GM19372 (cell line): ENCODE results near the gene GABBR2.

Experiments used
- ATAC-seq: cut with Tn5 transposase; IDR thresholded peaks from one replicate; pipeline ENCODE4 v1.9.1; 2021; ENCODE audit warnings: mild to moderate bottlenecking, low read depth, moderate library complexity; ENCODE audit not compliant: unreplicated experiment

Gene GABBR2

GRCh38 chr9:98640394-98640793 lies 68.3 kb downstream of the GABBR2 start:
- no peak for ATAC-seq

DNA sequence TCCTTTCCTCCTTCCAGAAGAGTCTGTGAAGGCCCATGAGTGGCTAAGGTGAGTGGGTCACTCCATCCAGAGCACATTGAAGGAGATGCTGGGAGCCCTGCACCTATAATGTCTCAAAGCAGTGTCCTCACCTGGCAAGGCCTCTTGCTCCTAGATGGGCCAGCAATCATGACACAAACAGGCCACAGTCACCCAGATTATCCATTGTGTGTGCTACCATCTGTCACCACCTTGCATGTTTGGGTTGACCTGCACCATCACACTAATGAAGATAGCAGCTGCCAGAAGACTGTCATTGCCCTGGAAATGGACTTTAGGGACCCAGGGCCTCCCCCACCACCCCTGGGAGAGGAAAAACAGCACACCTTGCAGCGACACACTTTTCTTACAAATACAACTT lies 69.6 kb downstream of the GABBR2 start:
- ATAC-seq = no peak

DNA sequence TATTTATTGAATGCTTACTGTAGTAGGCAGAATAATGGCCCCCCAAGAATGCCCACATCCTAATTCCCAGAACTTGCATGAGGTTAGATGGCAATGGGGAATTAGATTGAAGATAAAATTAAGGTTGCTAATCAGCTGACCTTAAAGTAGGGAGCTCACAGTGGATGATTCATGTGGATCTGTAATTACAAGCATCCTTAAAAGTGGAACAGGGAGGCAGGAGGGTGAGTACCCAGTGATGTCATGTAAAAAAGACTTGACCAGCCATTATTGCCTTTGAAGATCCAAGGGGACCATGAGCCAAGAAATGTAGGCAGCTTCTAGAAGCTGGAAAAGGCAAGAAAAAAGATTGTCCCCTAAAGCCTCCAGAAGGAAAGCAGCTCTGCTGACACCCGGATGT lies 71.4 kb downstream of the GABBR2 start:
- no peak for ATAC-seq

DNA sequence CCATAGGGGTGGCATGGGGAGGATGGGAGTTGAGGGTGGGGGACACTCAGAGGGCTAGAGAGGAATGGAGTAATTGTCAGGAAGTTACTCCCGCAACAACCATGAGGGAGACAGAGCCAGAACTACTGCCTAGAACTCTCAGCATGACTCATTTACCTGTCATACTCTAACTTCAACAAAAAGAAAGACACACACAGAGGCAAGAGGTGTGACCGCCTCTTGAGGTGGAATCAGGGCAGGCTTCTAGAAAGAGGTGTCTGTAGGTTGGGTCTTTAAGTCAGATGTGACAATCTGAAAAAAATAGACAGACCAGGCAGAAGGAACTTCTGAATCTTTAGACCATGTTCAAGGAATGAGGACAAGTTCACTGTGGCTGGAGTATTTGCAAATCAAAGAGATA lies 73.4 kb downstream of the GABBR2 start:
- ATAC-seq = no peak

DNA sequence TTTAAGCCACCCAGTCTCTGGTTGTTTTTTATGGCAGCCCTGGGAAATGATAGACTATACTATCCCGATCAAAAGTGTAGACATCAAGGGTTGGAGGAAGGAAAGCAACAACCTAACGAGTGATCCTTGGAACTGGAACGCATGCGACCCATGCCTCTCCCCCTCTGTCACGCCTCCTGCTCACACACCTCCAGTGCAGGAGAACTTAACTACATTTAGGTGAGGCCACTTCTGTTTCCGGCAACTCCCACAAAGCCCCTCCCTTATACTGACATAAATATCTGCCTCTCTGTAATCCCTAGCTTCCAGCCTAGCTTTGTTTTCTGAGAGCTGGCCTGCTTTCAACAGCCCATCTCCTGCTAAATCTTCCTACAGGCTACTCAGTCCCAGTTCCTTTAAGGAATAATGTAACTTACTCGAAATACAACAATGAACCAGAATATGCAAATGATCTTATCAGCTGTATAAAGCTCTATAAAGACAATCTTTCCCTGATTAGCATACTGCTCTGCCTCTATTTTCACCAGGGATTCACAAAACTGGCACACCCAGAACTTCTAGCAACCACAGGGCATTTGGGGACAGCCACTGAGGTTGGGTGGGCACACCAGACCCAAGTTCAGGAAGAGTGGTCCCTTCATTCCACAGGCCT lies 73.9 kb downstream of the GABBR2 start:
- ATAC-seq = no peak

DNA sequence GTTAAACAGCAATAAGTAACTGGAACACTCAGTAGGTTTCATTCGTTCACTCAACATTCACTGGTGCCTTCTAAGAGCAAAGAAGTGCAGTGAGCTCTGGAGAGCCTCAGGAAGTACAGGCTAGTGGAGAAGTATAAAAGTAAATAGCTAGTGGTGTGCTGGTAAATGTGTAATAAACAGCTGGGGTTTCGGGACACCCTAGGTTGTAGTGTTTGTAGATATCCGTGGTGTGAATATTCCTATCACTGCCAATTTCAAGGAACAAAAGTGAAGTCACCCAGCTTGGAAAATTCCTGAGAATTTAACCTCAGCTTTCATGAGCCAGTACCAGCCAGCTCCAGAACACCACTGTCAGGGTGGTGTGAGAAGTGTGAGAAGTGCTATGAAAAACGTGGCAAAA lies 75.9 kb downstream of the GABBR2 start:
- ATAC-seq = no peak

- ATAC-seq = no peak
Measured at GRCh38 chr9:98627296-98627695, 81.4 kb downstream of the GABBR2 start.

DNA sequence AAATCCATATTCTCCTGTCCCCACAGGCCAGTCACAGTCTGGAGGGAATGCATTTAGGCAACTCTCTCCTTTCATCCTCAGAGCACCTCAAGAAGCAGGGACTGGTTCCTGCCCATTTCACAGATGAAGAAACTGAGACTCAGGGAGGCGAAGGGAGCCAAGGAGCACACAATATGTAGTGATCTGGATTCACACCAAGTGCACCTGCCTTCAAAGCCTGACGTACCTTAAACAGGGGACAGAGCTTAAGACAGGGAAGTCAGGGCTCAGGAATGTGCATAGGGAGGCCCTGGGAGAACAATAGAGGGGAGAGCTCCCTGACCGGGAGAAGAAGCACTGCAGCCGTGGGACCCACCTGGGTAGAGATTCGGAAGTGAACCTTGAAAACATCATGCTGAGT lies 83.0 kb downstream of the GABBR2 start:
- ATAC-seq = no peak

- no peak for ATAC-seq
Measured at GRCh38 chr9:98619788-98620187, 88.9 kb downstream of the GABBR2 start.

DNA sequence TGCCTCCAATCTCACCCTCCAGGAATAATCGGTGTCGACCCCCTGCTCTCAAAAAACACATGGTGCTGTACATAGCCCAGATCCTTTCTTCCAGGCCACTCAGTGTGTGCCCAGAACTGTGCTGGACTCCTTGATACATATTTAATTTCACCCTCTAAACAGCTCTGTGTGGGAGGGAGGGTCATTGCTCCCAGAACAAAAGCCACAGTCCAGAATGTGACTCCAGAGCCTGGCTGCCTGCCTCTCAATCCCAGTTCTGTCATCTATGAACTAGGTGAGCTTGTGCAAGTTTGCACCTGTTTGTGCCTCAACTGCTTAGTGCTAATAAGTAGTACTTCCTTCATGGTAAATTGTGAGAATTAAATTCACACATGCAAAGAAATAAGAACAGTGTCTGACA lies 93.1 kb downstream of the GABBR2 start:
- no peak for ATAC-seq

- no peak for ATAC-seq
Measured at GRCh38 chr9:98614941-98615340, 93.8 kb downstream of the GABBR2 start.

- no peak for ATAC-seq
Measured at GRCh38 chr9:98612061-98612752, 96.5 kb downstream of the GABBR2 start.

GRCh38 chr9:98611319-98611718 lies 97.4 kb downstream of the GABBR2 start:
- ATAC-seq = no peak

DNA sequence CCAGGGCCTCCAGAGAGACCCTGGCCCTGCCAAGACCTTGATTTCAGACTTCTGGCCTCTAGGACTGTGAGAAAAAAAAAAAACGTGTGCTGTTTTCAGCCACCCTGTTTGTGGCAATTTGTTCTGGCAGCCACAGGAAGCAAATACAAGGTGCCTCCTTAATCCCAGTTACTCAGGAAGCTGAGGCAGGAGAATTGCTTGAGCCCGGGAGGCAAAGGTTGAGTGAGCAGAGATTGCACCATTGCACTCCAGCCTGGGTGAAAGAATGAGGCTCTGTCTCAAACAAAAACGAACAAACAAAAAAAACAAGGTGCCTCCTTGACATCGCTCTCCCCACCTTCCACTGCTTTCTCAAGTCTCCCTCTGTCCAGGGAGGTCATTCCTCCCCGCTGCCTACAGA lies 98.0 kb downstream of the GABBR2 start:
- no peak for ATAC-seq

GRCh38 chr9:98610211-98610610 lies 98.5 kb downstream of the GABBR2 start:
- ATAC-seq = no peak

DNA sequence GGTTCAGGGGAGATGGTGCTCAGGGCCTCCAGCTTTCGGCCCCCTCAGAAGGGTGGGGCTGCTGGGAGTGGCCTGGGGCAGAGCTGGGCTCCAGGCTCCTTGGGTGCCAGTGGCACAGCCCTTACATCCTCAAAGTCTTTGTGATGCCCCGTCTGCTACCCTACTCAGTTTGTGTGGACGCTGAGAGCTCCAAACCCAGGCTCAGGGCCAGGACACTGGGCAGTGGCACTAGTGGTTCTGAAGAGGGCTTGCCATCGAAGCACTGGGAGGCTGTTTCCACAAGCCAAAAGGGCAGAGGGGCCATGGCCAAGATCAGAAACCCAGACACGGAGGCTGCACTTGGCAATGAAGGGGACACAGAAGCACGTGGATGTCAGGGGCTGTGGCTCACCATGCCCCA lies 99.1 kb downstream of the GABBR2 start:
- no peak for ATAC-seq

GRCh38 chr9:98607787-98608186 lies 100.9 kb downstream of the GABBR2 start:
- no peak for ATAC-seq

- no peak for ATAC-seq
Measured at GRCh38 chr9:98607152-98607551, 101.6 kb downstream of the GABBR2 start.

- ATAC-seq = no peak
Measured at GRCh38 chr9:98606730-98607129, 102.0 kb downstream of the GABBR2 start.

DNA sequence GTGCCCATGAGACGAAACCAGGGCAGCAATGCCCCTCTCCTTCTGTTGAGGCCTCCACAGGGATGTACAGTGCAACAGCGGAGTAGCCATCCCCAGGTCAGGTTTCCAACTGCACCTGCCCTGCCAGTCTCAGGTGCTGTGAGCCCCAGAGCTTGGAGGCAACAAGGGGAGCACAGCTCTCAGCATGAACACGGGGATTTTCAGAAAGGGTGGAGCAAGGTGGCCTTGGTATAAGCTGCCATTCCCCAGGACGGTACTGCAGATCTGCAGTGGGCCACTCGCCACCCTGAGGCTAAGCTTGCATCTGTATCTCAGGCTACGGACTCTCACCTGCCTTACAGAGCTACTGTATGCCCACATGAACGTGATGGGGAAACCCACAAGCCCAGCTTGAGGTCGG lies 103.6 kb downstream of the GABBR2 start:
- no peak for ATAC-seq

DNA sequence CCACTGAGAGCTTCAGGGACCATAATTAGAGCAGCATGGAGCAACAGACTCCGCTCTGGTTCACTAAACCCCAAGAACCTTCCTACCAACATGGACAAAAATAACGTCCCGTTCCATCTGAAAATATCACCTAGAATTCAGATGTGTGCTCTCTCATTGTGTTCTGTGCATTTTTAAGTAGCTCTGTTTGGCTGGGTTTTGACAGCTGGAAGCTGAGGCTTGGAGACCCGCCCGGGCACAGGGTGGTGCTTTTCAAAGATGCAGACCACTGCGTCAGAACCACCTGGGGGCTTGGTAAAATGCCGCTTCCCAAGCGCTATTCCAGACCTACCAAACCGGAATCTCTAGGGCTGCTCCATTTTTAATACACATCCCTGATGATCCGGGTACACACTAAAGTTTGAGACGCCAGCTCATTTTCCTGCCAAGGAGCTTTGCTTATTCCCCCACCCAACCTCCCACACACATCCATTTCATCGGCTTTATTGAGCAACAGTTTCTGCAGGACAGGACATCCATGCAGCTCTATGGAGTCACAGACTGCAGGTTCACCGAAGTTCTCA lies 104.8 kb downstream of the GABBR2 start:
- ATAC-seq = no peak

DNA sequence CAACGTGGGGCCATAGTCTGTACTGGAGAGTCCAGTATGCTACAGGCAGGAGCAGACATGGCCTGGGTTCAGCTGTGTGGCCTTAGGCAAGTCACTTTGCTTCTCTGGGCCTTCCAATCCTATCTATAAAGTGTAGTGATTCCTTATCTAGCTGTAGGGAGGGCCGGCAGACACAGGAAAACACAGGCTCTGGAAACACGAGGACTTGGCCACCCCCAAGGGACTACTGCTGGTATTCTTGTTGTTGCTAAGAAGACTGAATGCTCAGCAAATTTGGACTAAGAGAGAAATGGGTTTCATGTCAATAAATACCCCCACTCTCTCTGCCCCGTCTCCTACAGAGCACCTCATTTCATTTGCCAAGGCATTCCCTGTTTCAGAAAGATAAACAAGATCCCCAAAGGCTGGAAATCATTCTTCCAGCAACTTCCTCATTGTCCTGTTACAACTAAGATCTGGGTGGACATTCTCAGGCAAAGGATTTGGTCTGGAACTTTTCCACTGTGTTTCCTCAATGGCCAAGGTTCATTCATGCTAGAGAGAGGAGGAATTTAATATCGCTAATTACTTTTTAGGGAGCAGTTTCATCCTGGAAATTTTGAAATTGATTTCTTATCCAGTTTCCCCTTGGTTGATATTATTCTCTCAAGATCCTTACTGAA lies 105.8 kb downstream of the GABBR2 start:
- ATAC-seq = no peak
